GM19328 (cell line): ENCODE measurements around the gene SLC15A3.

Experiments used
- ATAC-seq: cut with Tn5 transposase; IDR thresholded peaks from one replicate; pipeline ENCODE4 v1.9.1; 2021; ENCODE audit warnings: mild to moderate bottlenecking, moderate library complexity; ENCODE audit not compliant: unreplicated experiment

Gene SLC15A3

GRCh38 chr11:60947700-60948099, 4.3 kb downstream of the SLC15A3 start:
- no peak for ATAC-seq

- ATAC-seq, result no peak
Observed at GRCh38 chr11:60946601-60947264, 5.2 kb downstream of the SLC15A3 start.

DNA sequence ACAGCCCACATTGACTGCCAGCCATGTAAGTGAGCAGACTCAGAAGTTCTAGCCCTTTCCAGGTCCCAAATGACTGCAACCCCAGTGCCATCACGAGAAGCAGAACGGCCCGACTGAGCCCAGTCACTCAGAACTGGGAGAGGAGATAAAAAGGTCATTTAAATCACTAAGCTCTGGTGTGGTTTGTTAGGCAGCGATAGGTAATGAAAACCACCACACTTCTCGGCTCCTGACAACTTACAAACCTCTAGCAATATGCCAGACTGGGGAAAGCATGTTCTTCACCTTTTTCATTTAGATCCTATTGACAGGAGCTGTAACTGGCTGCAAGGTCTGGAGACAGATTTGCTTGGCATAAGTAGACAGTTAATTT, 6.7 kb downstream of the SLC15A3 start:
- no peak for ATAC-seq

- ATAC-seq, result no peak
Observed at GRCh38 chr11:60944490-60945294, 7.3 kb downstream of the SLC15A3 start.

- no peak for ATAC-seq
Observed at GRCh38 chr11:60942970-60943565, 8.9 kb downstream of the SLC15A3 start.

GRCh38 chr11:60942219-60942618, 9.8 kb downstream of the SLC15A3 start:
- no peak for ATAC-seq

- no peak for ATAC-seq
Observed at GRCh38 chr11:60941371-60942119, 10.4 kb downstream of the SLC15A3 start.

DNA sequence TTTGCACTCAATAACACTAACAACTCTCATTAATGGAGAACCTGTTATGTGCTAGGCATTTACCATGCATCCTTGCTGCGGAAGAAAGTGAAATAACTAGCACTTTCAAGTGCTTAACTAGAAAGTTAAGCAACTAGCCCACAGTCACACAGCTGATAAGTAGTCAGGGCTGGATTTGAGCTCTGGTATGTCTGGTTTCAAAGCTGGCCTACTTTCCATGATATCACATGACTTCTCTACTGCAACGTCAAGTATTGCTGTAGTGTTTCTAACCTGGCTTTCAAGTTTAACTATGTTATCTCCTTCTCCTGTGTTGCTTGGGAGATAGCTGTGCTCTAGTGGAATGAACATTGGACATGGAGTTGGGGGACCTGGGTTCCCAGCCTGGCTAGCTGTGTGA, 12.1 kb downstream of the SLC15A3 start:
- ATAC-seq, result no peak

GRCh38 chr11:60939301-60939700, 12.7 kb downstream of the SLC15A3 start:
- no peak for ATAC-seq

DNA sequence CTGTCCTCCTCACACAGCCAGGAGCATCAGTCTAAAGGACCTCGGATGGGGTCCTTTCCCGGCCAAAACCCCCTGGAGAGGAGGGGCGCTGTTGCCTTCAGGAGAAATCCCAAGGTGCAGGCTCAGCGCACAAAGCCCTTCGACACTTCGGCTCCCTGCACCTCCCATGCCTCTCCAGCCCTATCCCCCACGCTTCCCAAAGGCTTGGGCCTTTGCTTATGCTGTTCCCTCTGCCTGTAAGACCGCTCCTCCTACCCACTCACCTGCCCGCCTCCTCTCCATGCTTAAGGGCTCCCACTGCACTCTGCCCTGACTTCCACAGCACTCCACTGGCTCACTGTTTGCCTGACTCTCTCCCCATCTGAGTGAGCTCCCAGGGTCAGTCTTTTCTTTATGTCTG, 13.5 kb downstream of the SLC15A3 start:
- no peak for ATAC-seq

GRCh38 chr11:60937811-60938210, 14.2 kb downstream of the SLC15A3 start:
- no peak for ATAC-seq

DNA sequence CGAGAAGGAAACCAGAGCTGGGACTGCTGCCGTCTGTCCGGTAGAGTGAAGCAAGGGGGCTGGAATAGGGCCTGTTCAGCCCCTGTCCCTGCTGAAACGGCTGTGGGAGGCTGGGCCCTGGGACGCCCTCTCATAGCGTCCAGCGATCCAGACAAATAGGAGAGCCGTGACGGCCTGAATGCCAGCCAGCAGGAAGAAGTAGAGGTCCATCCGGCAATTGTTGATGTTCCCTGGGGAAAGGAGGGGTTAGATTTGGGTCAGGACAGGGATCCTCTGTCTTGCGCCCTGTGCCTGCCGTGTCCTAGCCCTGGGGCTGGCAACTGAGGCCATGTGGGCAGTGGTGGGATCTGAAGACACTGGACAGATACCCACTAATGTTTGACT, 14.8 kb downstream of the SLC15A3 start:
- ATAC-seq, result no peak

GRCh38 chr11:60936467-60937143, 15.4 kb downstream of the SLC15A3 start:
- ATAC-seq, result no peak

- ATAC-seq, result no peak
Observed at GRCh38 chr11:60935676-60936442, 16.1 kb downstream of the SLC15A3 start.

DNA sequence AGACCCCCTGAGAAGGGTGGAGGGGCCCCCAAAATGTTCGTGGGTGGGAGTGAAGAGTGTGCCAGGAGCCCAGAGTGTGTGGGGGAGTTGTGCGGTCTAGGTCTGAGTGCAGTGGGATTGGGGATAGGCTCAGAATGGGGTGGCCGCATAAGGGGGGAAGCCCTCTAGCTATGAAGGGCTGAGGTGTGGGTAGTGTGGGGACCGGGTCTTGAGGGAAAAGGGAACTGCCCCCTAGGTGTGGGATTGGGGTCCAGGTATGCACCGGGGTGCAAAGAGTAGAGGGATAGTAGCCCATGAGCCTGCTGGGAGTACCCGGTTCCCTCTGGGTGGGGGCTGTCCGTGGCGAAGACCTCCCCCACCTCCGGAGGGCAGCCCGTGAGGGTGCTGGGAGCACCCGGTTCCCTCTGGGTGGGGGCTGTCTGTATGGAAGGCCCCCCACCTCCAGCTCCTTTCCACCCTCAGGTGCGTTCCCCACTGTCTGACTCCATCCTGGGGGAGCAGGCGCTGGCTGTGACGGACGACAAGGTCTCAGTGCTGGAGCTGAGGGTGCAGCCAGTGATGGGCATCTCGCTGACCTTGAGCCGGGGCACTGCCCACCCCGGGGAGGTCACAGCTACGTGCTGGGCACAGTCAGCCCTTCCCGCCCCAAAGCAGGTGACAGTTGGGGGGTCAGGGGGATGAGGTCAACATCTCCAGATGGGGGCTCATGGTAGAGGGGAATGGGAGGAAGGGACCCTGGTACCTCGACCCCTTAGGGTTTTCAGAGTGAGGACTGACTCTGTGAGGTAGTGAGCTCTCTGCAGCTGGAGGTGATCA, 17.0 kb downstream of the SLC15A3 start:
- no peak for ATAC-seq

- no peak for ATAC-seq
Observed at GRCh38 chr11:60934124-60934789, 17.7 kb downstream of the SLC15A3 start.

DNA sequence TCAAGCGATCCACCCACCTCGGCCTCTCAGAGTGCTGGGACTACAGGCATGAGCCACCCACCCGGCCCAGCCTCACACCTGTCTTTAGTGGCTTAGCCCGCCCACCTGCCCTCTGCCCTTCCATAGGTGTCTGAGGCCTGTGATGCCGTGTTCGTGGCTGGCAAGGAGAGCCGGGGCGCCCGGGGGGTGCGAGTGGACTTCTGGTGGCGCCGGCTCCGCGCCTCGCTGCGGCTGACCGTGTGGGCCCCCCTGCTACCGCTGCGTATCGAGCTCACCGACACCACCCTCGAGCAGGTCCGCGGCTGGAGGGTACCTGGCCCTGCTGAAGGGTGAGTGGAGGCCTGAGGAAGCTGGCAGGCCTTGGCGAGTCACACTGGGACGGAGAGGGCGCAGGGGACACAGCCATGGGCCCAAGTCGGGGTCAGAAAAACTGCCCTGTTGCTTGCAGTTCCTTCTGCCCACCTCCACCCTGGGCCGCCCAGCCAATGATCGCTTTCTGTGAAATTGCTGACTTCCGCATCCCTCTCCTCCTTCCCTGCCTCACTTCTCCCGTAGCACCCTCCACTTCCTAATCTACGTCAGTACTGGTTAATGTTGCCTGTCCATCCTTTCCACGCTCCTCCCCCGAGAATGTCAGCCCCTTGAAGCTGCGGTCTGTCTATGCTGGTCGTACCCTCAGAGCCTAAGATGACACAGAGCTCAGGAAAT, 18.4 kb downstream of the SLC15A3 start:
- no peak for ATAC-seq
